GM19438 (cell line): ENCODE data around the gene VWA2.

Source experiments
- ATAC-seq: cut with Tn5 transposase; IDR thresholded peaks from one replicate; pipeline ENCODE4 v1.9.1; 2021; ENCODE audit warnings: low read depth; ENCODE audit not compliant: unreplicated experiment

Gene VWA2

DNA sequence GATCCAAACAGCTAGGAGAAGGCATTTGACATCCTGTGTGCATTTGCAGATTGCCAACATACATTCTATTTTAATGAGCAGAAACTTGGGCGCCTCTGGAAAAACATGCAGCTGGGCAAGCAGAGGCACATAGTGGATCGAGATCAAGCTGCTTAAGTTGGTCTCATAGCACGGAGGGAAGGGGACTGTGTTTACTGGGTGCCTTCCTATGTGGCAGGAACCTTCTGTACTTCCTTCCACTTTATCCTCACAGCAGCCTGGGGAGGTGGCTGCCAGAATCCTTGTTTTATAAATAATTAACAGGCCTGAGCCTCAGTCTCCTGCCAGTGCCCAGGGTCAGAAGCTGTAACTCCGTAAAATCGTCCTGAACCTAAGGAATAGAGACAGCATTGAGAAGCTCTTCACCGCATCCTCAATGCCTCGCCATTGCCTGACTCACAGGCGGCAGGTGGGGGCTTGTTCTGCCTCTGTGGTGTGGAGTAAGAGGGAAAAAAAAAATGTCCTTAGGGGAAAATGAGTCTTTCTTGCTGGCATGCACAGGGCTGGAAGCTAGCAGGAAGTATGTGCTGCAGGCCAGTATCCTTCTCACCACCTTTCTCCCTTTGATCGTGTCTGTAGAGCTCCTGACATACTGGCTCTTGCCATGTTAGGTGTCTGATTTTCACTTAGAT lies 6.2 kb downstream of the VWA2 start:
- no peak for ATAC-seq

DNA sequence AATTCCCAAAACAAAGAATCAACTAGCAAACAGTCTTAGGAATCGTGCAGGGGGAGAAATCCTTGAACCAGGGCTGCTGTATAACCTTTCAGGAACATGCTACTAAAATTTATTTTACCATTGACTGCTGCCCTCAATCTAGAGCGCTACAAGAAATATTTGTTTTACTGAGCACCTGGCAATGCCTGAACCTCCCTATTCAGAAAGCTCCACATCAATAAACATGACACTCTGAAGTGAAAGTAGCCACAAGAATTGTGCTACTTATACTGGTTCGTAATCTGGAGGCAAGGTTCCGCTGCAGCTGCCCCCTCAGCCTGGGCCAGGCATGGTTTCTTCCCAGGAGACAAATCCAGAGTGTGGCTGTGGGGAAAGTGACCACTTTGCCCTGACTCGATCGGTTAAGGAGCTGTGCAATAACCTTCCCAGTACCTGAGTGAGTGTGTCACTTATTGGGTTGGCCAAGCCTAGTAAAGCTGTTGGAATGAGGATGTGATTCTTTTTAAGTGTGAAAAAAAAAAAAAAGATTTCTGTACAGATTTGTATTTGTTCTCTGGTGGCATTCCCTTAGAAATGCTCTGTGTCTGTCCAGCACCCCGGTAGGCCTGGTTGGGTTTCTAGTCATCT lies 7.7 kb downstream of the VWA2 start:
- ATAC-seq: no peak

GRCh38 chr10:114250236-114250635 lies 11.2 kb downstream of the VWA2 start:
- ATAC-seq: no peak

DNA sequence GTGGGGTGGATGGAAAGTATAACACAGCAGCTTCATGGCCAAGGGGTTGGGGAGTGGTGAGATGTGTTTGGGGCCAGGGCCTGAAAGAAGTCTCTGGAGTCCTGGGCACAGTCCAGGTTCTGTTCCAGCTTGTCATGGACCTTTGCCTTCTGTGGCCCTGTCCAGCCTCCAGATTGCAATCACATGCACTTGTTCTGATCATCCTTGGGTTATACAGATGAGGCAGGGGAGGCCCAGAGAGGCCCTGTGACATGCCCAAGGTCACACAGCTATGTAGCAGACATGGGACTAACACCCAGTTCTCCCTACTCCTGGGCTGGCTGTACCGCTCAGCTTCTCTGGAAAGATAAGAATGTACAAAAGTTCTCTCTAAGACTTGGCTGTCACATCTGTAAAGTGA lies 11.7 kb downstream of the VWA2 start:
- ATAC-seq: no peak

DNA sequence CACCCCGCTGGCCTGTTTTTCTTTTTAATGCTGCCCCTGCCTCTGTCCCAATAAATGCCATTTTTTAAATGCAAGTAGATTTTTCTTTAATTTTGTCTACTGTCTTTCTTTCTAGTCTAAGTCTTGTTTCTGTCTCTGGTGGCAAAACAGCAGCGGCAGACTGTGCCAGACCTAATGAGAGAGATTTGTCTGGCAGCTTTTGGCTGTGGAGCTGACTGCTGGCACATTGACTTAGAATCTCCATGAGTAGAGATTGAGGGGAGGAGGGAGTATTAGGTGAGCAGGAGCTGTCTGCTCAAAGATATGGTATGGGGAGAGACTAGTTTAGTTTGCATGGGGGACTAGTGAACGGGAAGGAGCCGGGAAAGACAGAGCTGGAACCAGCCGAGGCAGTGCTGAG lies 13.0 kb downstream of the VWA2 start:
- no peak for ATAC-seq

- no peak for ATAC-seq
Measured at GRCh38 chr10:114252883-114253282, 13.8 kb downstream of the VWA2 start.

GRCh38 chr10:114255227-114255626 lies 16.2 kb downstream of the VWA2 start:
- ATAC-seq: no peak

DNA sequence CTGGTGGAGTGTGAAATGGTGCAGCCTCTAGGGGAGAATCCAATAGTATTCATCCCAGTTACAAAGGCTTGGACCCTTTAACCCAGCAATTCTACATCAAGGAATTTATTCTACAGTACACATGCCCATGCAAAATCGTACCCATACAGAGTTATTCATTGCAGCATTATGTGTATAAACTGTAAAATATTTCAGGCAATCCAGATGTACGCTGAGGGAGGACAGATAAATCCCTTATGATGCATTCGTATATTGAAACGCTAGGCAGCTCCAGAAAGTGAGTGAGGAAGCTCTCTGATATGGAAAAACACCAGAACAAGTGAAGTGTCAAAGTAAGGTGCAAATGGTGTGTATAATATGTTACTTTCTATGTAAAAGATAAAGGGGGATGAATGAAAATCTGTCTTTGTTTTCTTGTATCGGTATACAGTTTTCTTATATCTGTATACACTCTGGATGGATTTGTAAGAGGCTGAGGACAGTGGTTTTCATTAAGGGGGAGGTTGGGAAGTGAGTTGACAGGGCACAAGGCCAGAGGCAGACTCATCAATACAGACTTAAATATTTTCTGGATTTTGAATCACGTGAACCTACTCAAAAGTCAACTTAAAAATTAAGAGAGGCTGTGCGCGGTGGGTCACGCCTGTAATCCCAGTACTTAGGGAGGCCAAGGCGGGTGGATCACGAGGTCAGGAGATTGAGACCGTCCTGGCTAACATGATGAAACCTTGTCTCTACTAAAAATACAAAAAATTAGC lies 17.1 kb downstream of the VWA2 start:
- ATAC-seq: no peak

GRCh38 chr10:114256822-114257221 lies 17.8 kb downstream of the VWA2 start:
- ATAC-seq: no peak

DNA sequence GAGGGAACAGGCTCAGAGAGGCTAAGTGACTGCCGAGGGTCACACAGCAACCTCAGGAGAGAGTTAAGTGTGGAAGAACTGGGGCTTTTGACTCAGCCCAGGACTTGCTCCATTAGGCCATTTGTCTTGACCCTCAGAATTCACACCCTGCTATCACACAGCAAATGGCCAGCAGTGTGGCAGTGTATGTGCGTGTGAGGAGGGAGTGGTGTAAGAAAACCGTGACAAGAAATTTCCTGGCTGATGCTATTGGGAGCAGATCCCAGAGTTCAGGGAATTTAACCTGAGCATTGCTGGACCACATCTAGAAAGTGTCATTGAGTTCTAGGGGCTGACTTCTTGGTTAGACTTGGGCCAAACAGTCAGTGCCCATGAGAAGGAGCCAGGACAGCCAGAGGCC lies 18.4 kb downstream of the VWA2 start:
- ATAC-seq: no peak

DNA sequence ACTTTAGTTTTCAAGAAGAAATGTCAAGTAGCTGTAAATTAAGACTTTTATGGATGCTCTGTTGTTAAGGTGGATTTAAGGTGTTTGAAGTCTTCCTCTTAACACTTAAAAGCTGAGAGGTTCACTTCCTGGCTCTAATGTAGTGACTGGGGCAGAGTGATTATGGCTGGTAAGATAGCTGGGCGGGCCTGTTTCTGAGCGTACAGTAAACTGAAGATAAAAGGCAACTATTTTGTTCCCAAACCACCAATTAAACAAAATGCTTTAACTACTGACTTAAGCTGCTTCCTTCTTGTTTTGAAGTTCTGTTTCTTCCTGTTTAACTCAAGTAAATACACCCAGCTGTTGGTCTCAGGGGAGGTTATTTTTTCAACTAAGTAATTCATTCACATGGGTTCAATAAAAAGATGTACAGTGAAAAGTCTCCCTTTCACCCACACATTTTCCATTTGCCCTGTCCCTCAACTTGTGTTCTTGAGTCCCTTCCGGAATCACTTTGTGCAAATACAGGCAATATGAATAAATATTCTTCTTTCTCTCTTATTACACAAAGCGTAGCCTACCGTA lies 19.3 kb downstream of the VWA2 start:
- ATAC-seq: no peak

- no peak for ATAC-seq
Measured at GRCh38 chr10:114259824-114260223, 20.8 kb downstream of the VWA2 start.

DNA sequence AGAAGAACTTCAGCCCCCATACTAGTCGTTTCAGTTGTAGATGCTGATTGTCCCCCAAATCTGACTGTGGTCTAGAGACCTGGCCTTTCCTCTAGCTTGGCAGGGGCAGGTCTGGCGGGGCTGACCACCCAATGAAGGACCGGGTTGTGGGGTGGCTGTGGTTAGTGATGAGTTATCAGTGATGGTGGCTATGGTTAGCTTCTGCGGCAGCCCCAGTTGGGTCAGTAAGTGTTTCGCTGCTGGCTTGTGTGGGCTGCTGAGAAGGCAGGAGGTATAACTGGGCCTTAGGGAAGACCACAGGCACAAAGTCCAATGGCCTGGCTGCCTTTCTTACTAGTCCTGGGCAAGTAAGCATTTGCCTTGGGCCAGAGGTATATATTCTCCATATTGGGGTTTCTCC lies 21.3 kb downstream of the VWA2 start:
- ATAC-seq: no peak

DNA sequence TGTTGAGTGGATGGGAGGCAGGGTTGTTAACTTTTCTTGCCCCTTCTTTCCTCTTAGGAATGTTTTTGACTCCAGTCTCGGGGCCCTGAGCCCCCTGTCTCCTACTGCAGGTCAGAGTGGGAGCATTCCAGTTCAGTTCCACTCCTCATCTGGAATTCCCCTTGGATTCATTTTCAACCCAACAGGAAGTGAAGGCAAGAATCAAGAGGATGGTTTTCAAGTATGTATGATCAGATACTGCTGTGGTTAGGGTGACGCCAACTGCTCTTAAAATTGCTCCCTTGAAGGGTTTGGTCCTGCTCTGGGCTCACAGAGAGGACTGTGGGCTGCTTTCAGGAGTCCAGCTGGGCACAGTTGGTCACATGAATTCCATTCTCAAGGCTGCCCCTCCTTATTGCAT lies 22.0 kb downstream of the VWA2 start:
- ATAC-seq: no peak

GRCh38 chr10:114262496-114262895 lies 23.4 kb downstream of the VWA2 start:
- no peak for ATAC-seq

- ATAC-seq: no peak
Measured at GRCh38 chr10:114265392-114266053, 26.5 kb downstream of the VWA2 start.

GRCh38 chr10:114266521-114266920 lies 27.5 kb downstream of the VWA2 start:
- no peak for ATAC-seq

DNA sequence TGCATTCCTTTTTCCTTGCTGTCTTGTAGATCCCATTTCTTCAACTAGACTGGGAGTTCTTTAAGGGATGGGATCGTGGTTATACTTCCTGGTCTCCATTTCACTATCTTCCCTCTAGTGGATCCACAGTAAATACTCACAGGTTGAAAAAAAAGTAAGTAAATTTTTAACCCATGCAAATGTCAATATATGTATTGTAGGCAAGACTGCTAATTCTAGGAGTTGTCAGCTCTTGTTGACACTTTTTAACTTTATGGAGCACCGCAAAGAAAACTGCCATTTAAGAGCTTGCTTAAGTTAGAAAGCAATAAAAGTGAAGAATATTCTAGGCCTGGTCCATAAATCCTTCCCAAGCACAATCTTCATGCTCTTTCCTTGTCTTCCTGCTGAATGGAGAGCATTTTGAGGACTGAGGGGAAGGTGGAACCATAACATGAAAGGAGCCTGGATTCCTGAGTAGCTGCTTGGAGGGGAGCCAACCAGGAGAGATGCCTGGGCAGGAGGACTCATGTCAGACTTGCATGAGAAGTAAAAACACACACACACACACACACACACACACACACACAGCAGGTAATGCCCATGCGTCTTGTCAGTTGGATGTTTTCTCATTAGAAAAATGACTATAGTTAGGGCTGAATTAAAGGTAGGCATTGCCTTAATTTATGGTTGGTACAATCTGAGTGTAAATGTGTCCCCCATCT lies 32.2 kb downstream of the VWA2 start:
- no peak for ATAC-seq

DNA sequence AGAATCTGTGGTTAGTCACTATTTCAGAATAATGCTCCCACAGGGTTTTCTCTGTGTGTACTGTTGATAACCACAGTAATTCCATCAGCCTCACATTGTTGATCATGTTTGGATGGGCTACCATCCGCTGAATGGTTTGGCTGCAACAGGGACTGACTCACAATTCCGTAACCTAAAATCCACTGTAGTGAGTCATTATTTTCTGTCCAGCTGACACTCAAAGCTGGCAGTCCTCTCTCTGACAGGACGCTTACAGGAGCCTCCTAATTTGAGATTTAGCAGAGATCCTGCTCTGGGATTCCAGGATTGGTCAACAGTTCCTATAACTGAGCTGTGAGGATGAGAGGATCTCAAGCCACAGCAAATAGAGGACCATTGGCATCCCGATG lies 32.7 kb downstream of the VWA2 start:
- ATAC-seq: no peak

GRCh38 chr10:114272696-114273095 lies 33.6 kb downstream of the VWA2 start:
- ATAC-seq: no peak
